ENCODE measurements around the gene FAM83G.
"Not testable (repeated sequence)": the region's sequence is repeated elsewhere in the genome, so short reads cannot be mapped to it uniquely, and the experiment has no call there.

FAM83G gene

DNA sequence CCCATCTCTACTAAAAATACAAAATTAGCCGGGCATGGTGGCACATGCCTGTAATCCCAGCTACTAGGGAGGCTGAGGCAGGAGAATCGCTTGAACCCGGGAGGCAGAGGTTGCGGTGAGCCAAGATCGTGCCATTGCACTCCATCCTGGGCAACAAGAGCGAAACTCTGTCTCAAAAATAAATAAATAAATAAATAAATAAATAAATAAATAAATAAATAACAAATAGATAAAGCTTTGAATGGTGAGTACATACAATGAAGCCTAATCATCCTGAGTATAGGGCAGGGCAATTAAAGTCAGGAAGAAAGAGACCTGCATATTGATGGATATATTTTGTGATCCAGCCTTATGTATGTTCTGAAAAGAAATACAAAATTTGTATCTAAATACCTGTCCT is 48.5 kb downstream of the FAM83G start:
- DNase-seq (ENCODE audit: low read depth in 1 of 2, low spot score in 1 of 2), result not testable (repeated sequence)

DNA sequence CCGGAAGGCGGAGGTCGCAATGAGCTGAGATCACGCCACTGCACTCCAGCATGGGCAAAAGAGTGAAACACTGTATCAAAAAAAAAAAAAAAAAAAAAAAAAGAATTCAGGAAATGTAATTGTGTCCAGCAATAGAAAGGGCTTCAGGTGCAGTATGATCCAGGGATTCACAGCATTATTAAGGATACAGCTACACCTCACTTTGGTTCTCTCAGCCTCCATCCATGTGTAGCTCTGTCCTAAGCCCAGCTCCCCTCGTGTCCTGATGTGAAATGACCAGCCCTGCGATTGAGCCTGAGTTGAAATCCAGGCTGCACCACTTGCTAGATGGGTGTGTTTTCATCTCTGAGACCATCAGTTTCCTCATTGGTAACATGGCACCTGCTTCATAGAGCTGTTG is 49.6 kb downstream of the FAM83G start:
- DNase-seq (ENCODE audit: low read depth in 1 of 2, low spot score in 1 of 2), result no peak

DNA sequence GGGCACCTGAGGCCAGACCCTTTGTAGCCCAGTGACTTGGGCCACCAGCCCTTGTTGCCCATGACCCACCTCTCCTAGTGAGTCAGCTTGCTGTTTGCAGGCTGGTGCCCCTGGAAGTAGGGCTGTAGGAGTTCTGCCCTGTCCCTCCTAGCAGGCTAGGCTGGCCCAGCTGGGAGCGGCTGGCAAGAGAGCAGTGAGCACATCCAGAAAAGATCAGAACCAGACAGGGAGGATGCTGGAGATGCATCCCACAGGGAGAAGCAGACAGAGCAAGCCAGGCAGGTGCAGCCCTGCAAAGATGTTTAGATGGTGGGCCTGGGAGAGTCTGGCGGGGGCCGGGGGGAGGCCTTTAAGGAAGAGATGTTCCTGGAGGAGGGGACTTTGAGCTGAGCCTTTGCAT is 50.2 kb downstream of the FAM83G start:
- no peak for DNase-seq (ENCODE audit: low read depth in 1 of 2, low spot score in 1 of 2)

DNA sequence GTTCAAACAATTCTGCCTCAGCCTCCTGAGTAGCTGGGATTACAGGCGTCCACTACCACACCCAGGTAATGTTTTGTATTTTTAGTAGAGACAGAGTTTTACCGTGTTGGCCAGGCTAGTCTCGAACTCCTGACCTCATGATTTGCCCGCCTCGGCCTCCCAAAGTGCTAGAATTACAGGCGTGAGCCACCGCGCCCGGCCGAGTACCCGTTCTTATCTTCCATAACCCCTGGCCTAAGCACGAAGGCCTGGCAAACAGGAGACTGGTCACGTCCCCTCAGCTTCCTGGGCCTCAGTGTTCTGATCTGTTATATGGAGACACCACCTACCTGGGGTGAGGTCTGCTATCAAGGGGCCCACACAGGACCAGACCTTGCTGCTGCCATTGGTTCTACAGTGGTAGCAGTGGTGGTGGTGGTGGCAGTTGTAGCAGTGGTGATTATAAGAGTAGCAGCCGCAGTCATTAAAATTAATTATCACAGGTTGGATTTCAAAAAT is 51.3 kb downstream of the FAM83G start:
- no peak for DNase-seq (ENCODE audit: low read depth in 1 of 2, low spot score in 1 of 2)

DNA sequence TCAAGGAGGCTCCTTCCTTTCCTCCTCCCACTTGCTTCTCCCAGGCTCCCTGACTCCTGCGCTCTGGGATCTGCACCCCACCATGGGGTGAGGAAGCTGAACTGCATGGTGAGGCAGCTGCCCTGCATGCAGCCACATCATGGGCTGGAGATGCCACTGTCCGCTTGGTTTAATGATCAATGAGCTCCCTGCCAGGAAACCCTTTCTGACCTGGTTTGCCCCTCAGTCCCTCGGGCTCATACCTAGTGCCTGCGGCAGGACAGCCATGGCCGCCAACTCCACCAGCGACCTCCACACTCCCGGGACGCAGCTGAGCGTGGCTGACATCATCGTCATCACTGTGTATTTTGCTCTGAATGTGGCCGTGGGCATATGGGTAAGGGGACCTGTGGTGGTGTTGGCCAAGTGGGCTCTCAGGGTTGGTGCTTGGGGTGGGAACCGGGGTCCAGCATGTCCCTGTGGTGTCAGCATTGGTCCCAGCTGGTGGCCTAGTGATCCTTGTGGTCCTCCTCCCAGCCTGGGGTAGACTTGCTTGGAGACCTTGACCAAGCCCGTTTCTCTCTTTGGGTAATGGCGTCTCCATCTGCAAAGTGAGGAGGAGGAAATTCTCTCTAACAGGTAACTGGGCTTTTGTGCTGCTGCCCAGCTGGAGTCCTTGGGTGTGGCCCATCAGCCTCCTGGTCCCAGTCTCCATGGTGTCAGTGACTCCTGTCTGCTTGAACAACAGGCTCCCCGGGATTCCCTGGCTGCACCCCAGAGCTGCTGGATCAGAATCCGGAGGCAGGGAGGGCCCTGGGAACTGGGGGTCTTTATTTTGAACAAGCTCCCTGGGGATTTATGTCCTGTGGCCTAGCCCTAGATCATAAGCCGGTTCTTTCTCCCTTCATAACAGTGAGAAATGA is 52.4 kb downstream of the FAM83G start, which contains the start of gene SLC5A10:
Gene SLC5A10 (plus strand): TSS at position 225 of the 902 bp plus-strand sequence. CDS start 41 bp downstream, at position 266.
- no peak for DNase-seq (ENCODE audit: low read depth in 1 of 2, low spot score in 1 of 2)

DNA sequence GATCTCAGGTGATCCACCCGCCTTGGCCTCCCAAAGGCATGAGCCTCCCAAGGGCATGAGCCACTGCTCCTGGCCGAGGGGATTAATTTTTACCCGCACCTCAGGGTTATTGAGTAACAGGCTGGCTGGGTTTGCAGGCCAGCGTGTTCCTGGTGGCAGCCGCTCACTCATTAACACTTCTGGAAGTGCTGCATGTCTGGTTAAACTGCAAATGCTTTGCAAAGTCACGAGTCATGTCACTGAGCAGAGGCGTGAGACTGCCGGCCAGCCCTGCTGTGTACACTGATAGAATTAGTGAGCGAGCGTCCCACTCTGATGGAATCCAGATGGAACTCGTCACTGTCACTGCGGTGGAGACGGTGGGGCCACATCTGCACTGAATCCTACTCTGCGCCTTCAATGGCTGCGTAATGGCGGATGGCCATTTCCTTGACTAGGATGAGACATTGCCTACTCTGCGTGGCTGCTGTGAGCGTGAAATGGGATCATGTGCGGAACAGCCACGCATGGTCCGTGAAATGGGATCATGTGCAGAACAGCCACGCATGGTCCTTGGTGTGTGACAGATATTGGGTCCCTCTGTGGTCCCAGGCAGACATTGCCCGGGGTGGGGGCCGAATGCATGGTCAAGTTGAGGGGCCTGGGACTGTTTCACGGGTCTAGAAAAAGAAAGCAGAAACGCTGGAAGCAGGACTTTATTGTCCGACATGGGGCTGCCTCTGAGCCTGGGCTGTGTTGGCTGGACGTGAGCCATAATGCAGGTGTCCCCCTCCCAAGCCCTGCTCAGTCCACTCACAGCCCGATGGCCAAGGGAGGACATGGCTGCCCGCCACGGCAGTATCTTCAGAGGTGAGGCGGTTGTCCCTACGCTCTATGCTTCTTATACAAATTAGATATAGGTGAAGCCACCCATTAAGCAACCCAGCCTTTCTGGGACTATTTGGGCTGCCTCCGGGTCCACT is 53.3 kb downstream of the FAM83G start:
- DNase-seq (ENCODE audit: low read depth in 1 of 2, low spot score in 1 of 2), result no peak

DNA sequence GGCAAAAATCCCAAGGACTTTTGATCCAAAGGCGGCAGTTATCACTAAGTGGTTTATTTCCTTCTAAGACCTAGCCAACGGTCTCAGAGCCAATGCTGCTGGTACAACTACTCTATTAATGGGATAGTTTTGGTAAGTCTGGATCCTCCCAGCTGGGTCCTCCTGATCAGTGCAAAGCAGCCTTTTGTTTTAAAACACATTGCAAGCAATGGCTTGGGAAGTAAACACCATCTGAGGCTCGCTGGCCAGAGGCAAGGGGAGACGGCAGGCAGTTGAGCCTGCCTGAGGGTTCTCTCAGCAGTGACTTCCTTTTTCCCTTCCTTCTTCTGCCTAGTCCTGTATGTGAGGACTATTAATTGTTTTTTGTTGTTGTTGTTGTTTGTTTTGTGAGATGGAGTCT is 54.2 kb downstream of the FAM83G start:
- DNase-seq (ENCODE audit: low read depth in 1 of 2, low spot score in 1 of 2), result no peak

DNA sequence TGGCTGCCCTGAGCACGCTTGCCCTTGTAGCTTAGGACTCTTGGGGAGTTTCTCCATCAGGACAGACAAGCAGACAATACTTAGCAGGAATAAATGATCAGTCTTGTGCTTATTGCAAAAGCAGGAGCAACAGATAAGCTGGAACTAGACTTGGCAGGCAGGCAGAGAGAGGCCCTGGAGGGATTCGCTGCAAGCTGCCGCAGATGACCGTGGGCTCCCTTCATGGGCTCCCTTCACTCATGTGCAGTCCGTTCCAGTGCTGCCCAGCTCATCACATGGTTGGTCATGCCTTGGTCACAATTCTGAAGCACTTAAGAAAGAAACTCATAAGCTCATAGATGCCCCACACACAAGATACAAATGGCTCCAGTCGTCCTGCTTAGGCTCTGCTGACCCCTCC is 55.0 kb downstream of the FAM83G start:
- no peak for DNase-seq (ENCODE audit: low read depth in 1 of 2, low spot score in 1 of 2)

DNA sequence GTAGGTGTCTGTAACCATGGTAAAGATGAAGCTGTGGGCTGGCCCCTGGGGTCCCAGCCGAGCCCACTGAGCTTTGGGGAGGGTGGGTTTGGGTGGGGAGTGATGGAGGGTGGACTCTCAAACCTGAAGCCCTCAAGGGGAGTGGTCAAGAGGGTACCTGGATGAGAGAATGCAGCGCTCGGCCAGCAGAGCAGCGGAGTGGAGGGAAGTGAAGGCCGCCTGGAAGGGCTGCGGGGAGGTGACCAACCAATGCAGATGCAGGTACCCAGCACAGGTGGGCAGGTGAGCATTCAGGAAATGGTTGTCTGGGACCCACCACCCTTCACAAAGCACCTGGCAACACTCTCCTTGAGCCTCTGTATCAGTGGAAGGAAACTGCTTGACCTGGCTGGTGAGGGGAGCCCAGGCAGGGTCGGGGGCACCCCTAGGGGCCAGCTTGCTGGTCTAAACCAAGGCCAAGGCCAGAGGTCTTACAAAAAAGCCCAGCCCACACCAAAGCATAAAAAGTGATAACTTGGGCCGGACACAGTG is 56.0 kb downstream of the FAM83G start:
- no peak for DNase-seq (ENCODE audit: low read depth in 1 of 2, low spot score in 1 of 2)

DNA sequence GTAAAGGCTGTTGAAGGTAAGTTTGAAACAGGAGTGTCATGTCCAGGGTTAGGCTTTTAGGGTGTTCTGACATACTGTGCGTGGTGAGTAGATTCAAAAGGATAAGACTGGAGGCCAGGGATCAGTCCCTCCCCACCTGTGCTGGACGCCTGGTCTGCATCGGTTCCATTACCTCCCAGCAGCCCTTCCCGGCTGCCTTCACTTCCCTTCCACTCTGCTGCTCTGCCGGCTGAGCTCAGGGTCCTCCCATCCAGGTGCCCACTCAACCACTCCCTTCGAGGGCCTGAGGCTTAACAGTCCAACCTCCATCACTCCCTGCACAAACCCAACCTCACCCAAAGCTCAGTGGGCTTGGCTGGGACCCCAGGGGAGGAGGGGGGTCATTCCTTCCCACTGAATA is 56.7 kb downstream of the FAM83G start:
- no peak for DNase-seq (ENCODE audit: low read depth in 1 of 2, low spot score in 1 of 2)

DNA sequence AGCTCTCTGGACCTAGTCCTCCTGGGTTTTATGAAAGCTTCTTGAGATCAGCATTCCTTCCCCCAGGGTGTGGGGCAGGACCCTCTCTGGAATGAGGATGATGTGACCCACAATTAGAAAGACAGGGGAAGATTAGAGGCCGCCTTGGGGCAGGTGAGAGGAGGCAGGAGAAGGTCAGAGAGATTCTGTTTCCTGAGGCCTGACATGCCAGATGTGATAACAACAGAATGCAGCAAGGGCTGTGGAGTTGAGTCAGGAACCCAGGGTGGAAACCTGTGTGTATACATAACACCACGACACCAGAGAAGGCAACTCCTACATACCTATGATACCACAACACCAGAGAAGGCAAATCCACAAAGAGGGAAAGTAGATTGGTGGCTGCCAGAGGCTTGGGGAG is 58.0 kb downstream of the FAM83G start:
- no peak for DNase-seq (ENCODE audit: low read depth in 1 of 2, low spot score in 1 of 2)

DNA sequence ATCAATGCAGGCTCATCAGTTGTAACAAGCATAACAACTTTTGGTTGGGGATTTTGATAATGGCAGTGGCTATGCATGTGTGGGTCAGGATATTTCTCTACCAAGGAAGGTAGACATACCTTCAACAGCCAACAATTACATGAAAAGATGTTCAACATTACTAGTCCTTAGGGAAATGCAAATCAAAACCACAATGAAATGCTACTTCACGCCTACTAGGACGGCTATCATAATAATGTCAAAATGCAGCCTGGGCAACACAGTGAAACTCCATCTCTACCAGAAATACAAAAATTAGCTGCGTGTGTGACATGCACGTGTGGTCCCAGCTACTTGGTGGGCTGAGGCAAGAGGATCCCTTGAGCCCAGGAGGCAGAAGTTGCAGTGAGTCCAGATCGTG is 59.9 kb downstream of the FAM83G start:
- DNase-seq (ENCODE audit: low read depth in 1 of 2, low spot score in 1 of 2), result no peak

DNA sequence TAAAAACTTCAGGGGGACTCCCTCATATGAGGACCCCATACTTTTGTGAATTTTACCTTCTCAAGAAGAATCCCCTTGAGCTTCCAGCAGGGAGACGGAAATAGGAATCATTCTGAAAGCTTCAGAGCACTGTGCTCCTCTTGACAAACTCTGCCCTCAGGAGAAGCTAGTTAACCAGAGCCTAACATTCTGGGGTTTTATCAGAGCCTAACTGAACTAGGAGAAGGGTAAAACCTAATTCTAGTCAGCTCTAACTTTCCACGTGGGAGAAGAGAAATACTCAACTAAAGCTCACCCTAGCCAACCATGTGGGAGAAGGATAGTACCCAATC is 65.9 kb downstream of the FAM83G start:
- no peak for DNase-seq (ENCODE audit: low read depth in 1 of 2, low spot score in 1 of 2)

DNA sequence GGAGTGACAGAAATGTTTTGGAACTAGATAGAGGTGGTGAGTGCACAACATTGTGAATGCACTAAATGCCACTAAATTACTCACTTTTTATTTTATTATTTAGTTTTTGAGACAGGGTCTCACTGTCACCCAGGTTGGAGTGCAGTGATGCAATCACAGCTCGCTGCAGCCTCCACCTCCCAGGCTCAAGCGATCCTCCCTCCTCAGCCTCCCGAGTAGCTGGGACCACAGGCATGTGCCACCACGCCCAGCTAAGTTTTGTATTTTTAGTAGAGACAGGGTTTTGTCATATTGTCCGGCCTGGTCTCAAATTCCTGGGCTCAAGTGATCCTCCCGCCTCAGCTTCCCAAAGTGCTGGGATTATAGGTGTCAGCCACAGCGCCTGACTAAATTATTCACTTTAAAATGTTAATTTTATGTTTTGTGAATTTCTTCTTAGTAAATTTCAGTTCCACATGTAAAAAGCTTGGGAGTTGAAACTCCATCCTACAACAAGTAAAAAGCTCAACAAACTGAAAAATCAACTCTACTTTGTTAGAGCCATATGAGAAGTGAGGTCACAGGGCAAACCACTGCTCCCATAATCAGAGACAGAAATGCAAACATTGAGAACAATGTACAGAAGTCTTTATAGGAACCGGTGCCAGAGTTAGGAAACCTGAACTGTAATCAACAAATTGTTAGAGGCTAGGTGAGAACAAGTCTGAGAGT is 66.4 kb downstream of the FAM83G start:
- DNase-seq (ENCODE audit: low read depth in 1 of 2, low spot score in 1 of 2), result no peak

DNA sequence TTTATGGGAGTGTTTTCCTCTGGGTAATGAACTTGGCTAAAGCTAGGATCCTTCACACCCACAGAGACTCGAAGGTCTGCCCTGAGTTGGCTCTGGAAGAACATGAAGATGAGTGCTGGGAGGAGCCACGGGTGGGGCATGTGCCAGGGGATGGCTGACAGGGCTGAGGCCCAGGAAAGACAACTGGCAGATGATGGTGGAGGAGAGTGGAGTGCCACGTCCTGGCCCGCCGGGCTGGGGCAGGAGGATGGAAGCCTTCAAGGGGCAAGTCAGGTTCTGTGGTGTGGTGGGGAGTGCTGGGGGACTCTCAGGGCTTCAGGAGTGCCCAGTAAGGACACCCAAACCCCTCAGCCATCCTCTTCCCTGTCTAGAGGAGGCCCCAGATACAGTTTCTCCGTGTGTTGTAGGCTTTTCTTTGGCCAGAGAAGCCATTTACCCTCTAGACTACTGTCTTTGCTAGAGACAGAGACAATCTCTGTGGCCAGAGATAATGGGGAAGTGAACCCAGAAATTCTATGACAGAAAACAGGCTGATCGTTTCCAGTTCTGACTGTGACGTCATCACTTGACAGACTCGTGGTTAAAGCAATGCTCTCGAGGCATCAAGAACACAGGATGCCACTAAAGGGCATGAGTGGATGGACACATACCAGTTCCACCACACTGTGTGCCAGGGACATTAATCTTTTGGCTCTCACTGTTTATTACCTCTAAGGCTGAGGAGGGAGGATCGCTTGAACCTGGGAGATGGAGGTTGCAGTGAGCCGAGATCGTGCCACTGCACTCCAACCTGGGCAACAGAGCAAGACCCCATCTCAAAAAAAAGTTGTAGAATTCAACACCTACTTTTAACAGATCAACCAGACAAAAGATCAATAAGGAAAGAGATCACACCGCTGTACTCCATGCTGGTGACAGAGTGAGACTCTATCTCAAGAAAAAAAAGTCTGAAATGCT is 71.2 kb downstream of the FAM83G start:
- DNase-seq (ENCODE audit: low read depth in 1 of 2, low spot score in 1 of 2), result no peak

DNA sequence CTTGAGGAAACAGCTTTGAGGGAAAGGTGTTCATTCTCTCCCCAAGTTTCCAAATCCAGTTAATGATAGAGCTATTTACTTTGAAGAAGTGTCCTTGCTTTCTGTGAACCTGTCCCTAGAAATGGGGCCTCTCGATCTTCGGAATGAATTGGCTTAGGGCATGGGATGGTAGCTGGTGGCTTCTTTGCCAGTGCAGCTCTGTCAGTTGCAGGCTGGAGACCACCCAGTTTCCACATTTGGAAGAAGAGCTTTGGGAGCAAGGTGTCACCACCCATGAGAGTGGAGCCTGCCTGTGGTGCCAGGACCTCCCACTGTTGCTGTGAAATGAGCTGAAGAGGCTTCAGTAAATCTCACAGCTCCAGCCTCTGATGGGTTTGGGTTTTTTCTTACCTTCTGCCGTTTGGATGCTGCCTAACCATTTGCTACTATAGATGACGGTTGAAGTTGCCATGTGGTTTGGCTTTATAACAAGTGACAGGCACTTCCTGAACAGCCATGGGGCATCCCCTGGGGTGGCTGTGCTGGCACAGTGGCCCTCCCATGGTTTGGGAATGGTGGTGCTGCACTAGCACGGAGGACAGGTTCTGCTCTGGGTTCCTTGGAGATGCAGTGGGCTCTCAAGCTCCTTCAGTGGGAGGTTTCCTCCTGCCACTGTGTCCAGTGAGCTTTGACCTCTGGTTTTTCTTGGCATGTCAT is 72.1 kb downstream of the FAM83G start:
- DNase-seq (ENCODE audit: low read depth in 1 of 2, low spot score in 1 of 2), result no peak

DNA sequence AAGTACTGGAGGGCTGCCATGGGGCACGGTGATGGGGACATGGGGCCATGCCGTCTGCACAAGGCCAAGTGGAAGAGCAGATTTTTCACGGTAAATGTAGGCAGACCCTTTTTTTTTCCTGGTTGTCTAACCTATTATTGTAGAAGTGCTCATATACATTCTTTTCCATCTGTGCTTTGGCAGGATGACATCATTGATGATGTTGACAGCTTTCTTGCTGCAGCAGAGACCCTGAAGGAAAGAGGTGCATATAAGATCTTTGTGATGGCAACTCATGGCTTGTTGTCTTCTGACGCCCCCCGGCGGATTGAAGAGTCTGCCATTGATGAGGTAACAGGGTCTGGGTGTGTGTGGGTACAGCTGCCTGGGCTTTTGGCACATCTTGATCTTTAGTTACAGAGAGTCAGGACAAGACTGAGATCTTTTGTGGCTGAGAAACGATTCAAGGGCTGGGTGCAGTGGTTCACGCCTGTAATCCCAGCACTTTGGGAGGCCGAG is 75.9 kb downstream of the FAM83G start:
- DNase-seq (ENCODE audit: low read depth in 1 of 2, low spot score in 1 of 2), result no peak

DNA sequence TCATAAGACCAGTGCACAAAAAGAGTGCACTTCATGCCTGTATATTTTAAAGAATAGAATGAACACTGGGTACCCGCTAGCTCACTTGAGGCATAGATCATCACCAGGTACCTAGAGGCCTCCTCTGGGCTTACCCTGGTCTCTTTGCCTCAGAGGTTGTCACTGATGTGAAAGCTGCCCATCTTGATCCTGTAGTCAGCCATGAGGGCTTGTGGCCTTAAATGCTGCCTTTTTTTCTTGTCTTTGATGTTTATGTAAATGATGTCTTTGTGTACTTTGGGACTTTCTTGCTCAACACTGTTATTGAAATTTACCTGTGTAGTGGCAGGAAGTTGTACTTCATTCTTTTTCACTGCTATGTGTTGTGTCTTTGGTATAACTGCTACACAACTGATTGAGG is 79.4 kb downstream of the FAM83G start:
- no peak for DNase-seq (ENCODE audit: low read depth in 1 of 2, low spot score in 1 of 2)

DNA sequence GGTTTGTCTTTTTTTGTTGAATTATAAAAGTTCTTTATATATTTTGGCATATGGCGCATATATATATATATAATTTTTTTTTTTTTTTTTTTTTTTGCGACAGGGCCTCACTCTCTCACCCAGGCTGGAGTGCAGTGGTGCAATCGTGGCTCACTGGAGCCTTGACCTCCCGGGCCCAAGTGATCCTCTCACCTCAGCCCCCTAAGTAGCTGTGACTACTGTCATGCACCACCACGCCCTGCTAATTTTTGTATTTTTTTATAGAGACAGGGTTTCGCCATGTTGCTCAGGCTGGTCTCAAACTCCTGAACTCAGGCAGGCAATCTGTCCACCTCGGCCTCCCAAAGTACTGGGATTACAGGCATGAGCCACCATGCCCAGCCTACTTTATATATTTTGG is 82.0 kb downstream of the FAM83G start:
- DNase-seq (ENCODE audit: low read depth in 1 of 2, low spot score in 1 of 2), result not testable (repeated sequence)

Data from activated T-helper 1 cell treated with anti-CD3 and anti-CD28 coated beads, Interleukin-2, amount 50 U/mL, for 16 hours (primary cell).